Esophagus (tissue), 2 donors: Measurements from ENCODE around the gene PPFIA4. TPM values are rescaled to one million over a fixed set of nuclear protein-coding genes. Genes with fewer than 3 reads are reported as not detected.

Experiments used
- H3K27ac ChIP-seq, 2 donors: one replicate each; pipeline ENCODE4 v1.5.1; 2013; ENCODE audit warnings: low read depth in 2 of 2, mild to moderate bottlenecking in 2 of 2, inconsistent platforms in 1 of 2, low read length in 1 of 2, moderate library complexity in 1 of 2
- H3K27me3 ChIP-seq, 2 donors: one replicate each; pipeline ENCODE4 v1.6.1; 2013; ENCODE audit warnings: low read length in 2 of 2, control low read depth in 1 of 2, mild to moderate bottlenecking in 1 of 2; ENCODE audit not compliant: insufficient read depth in 2 of 2, control insufficient read depth in 1 of 2
- H3K36me3 ChIP-seq, 2 donors: one replicate each; pipeline ENCODE4 v1.6.1; 2013; ENCODE audit warnings: low read length in 1 of 2; ENCODE audit not compliant: control insufficient read depth in 2 of 2, insufficient read depth in 2 of 2
- H3K4me1 ChIP-seq, 2 donors: one replicate each; pipeline ENCODE4 v1.6.1; 2013; ENCODE audit warnings: low read length in 1 of 2; ENCODE audit not compliant: control insufficient read depth in 2 of 2, insufficient read depth in 2 of 2
- H3K4me3 ChIP-seq, 2 donors: one replicate each; pipeline ENCODE4 v1.5.1; 2013; ENCODE audit warnings: low read length in 2 of 2, mild to moderate bottlenecking in 2 of 2, low read depth in 1 of 2, moderate library complexity in 1 of 2
- H3K9me3 ChIP-seq, 2 donors: one replicate each; pipeline ENCODE4 v1.6.1; 2013; ENCODE audit warnings: mild to moderate bottlenecking in 2 of 2, low read depth in 1 of 2, low read length in 1 of 2, moderate library complexity in 1 of 2; ENCODE audit not compliant: control insufficient read depth in 2 of 2, insufficient read depth in 1 of 2
- WGBS, 2 donors: extraction: QIAGEN DNeasy Blood & Tissue Kit; methylation state at CpG; one replicate each; pipeline ENCODE4 v1.1.7; 2013; 5-methylcytosine and 5-hydroxymethylcytosine counted together
- polyA plus RNA-seq, 2 donors: library from polyadenylated mRNA; stranded (reverse); fragments of 200-250 nt; gene quantifications; one replicate each; pipeline ENCODE4 v1.2.3, GENCODE V29; 2013
- donor health status: healthy with polysubstance abuse.
- donor health status: Bipolar disorder and iron deficiency.

PPFIA4 gene
- polyA plus RNA-seq, 2 donors, result 0.84 to 4.1 TPM

GRCh38 chr1:203103216-203103615 lies 76.9 kb downstream of the PPFIA4 start:
- H3K36me3 ChIP-seq, result no peaks in the 10 kb centered on the region
- WGBS, 2 donors, result 66 to 72% methylated on average over 4 of the region's 4 CpGs
- H3K4me3 ChIP-seq, result no peak overlapping the region
- no peaks in the 10 kb centered on the region for H3K27me3 ChIP-seq
- no peak overlapping the region for H3K27ac ChIP-seq
- H3K9me3 ChIP-seq, result no peaks in the 10 kb centered on the region
- no peaks in the 10 kb centered on the region for H3K4me1 ChIP-seq

- WGBS, 2 donors, result 83% methylated on average over 6 of the region's 6 CpGs
- Histone ChIP-seq H3K4me3 (no peak overlapping the region), H3K27me3 (no peaks in the 10 kb centered on the region), H3K27ac (no peak overlapping the region), H3K4me1 (no peaks in the 10 kb centered on the region), H3K36me3 (no peaks in the 10 kb centered on the region), H3K9me3 (no peaks in the 10 kb centered on the region)
Observed at GRCh38 chr1:203103829-203104495, 77.7 kb downstream of the PPFIA4 start.

GRCh38 chr1:203104789-203105390 lies 78.6 kb downstream of the PPFIA4 start:
- H3K36me3 ChIP-seq, result no peaks in the 10 kb centered on the region
- no peaks in the 10 kb centered on the region for H3K4me1 ChIP-seq
- H3K9me3 ChIP-seq, result no peaks in the 10 kb centered on the region
- H3K27me3 ChIP-seq, result no peaks in the 10 kb centered on the region
- no peak overlapping the region for H3K27ac ChIP-seq
- no peak overlapping the region for H3K4me3 ChIP-seq

GRCh38 chr1:203112475-203112874 lies 86.2 kb downstream of the PPFIA4 start:
- H3K27ac ChIP-seq, result no peak overlapping the region
- no peaks in the 10 kb centered on the region for H3K27me3 ChIP-seq
- no peak overlapping the region for H3K4me3 ChIP-seq
- peaks cover 0 to under 1% of the 10 kb centered on the region in 2 donors for H3K4me1 ChIP-seq
- H3K36me3 ChIP-seq, result no peaks in the 10 kb centered on the region
- no peaks in the 10 kb centered on the region for H3K9me3 ChIP-seq
- 24 to 33% methylated on average over 2 of the region's 2 CpGs for WGBS, 2 donors

- 63 to 80% methylated on average over 4 of the region's 4 CpGs for WGBS, 2 donors
- Histone ChIP-seq H3K27me3 (no peaks in the 10 kb centered on the region), H3K4me1 (peaks cover 0 to 3% of the 10 kb centered on the region in 2 donors), H3K9me3 (no peaks in the 10 kb centered on the region), H3K36me3 (no peaks in the 10 kb centered on the region), H3K27ac (no peak overlapping the region), H3K4me3 (no peak overlapping the region)
Observed at GRCh38 chr1:203113308-203113707, 87.0 kb downstream of the PPFIA4 start.

GRCh38 chr1:203114202-203114601 lies 87.9 kb downstream of the PPFIA4 start:
- Histone ChIP-seq H3K4me1 (peaks cover 0 to 3% of the 10 kb centered on the region in 2 donors), H3K36me3 (no peaks in the 10 kb centered on the region), H3K4me3 (no peak overlapping the region), H3K27me3 (no peaks in the 10 kb centered on the region), H3K27ac (no peak overlapping the region), H3K9me3 (no peaks in the 10 kb centered on the region)
- 69 to 76% methylated on average over 7 of the region's 7 CpGs for WGBS, 2 donors

GRCh38 chr1:203116091-203116820 lies 90.0 kb downstream of the PPFIA4 start:
- H3K4me3 ChIP-seq, result no peak overlapping the region
- H3K4me1 ChIP-seq, result peaks cover 0 to 3% of the 10 kb centered on the region in 2 donors
- H3K36me3 ChIP-seq, result no peaks in the 10 kb centered on the region
- no peaks in the 10 kb centered on the region for H3K27me3 ChIP-seq
- no peak overlapping the region for H3K27ac ChIP-seq
- no peaks in the 10 kb centered on the region for H3K9me3 ChIP-seq
- WGBS, 2 donors, result 58 to 64% methylated on average over 10 of the region's 10 CpGs

GRCh38 chr1:203117611-203118575 lies 91.6 kb downstream of the PPFIA4 start:
- no peak overlapping the region for H3K4me3 ChIP-seq
- H3K27ac ChIP-seq, result no peak overlapping the region
- H3K4me1 ChIP-seq, result peaks cover 0 to 3% of the 10 kb centered on the region in 2 donors
- 24 to 27% methylated on average over 34 to 35 of the region's 35 CpGs for WGBS, 2 donors
- H3K36me3 ChIP-seq, result no peaks in the 10 kb centered on the region
- no peaks in the 10 kb centered on the region for H3K9me3 ChIP-seq
- H3K27me3 ChIP-seq, result no peaks in the 10 kb centered on the region
